Measurements from ENCODE around the gene CCKAR. TPM values are rescaled to one million over a fixed set of nuclear protein-coding genes. Genes with fewer than 3 reads are reported as not detected.

CCKAR gene
- total RNA-seq, 1 donor from 2014 or later, result not detected

GRCh38 chr4:26433556-26433955 lies 56.7 kb downstream of the CCKAR start:
- DNase-seq, result no peak
- no peak for ATAC-seq (ENCODE audit: poor library complexity)
- intact Hi-C loops (cut with DNase I), result no loop called here

DNA sequence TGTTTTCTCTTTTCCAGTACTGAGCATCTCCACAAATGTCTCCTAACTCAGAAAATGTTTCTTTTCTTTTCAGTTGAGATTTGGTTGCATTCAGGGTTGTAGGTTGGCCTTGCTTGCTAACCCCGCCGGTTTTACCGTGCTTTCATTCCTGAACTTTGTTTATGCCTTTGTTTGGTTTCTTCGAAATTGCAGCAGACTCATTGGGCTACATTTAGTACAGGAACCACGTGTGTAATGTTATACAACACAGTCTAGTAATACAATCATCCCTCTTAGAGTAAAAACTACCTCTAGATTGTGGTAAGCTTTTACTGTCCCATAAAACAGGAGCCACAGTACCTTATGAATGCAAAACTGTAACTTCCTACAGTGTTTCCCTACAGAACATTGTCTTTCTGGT lies 57.9 kb downstream of the CCKAR start:
- no peak for DNase-seq
- no peak for ATAC-seq (ENCODE audit: poor library complexity)
- intact Hi-C loops (cut with DNase I), result no loop called here

GRCh38 chr4:26431461-26432180 lies 58.7 kb downstream of the CCKAR start:
- ATAC-seq (ENCODE audit: poor library complexity) (no peak), DNase-seq (no peak)
- intact Hi-C loops (cut with DNase I), result no loop called here

Other genes with a start within 250 kb of the CCKAR start
- 44.2 TPM for gene RBPJ, start 169.5 kb downstream of the CCKAR start, total RNA-seq
- 7.7 TPM for gene TBC1D19, start 93.6 kb upstream of the CCKAR start, total RNA-seq

All from Right ventricle myocardium superior (tissue), 1 donor.